ENCODE measurements around the gene SORCS2. TPM values are rescaled to one million over a fixed set of nuclear protein-coding genes. Genes with fewer than 3 reads are reported as not detected.

The SORCS2 gene
- total RNA-seq, 1 donor from 2014 or later, result 13.8 TPM

DNA sequence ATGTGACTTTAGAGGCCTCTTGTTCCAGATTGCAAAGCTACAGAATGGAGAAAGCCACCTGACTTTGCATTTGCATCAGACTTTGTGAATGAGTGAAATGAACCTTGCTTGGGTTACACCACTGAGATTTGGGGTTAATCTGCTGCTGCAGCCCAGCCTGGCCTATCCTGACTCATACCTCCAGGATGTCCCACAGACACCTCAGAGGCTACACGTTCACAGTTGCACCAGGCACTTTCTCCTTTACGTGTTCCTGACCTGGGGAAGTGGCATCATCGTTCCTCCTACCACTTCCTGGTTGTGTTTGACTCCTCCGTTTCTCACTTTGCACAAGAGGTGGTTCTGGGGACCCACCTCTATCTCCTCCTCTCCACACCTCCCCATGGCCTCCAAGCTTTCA lies 9.2 kb upstream of the SORCS2 start:
- no peak overlapping the region for H3K27ac ChIP-seq (ENCODE audit: low read depth, low read length)
- Mint-ChIP-seq H3K36me3 (ENCODE audit: low read depth, unreplicated experiment) (peaks cover 2% of the 10 kb centered on the region), H3K4me3 (ENCODE audit: unreplicated experiment) (peak overlapping the region; percentile 68), H3K4me1 (ENCODE audit: low read depth, unreplicated experiment) (peaks cover 6% of the 10 kb centered on the region), H3K9me3 (ENCODE audit: unreplicated experiment) (peaks cover 14% of the 10 kb centered on the region), H3K27ac (ENCODE audit: unreplicated experiment) (no peak overlapping the region), H3K27me3 (ENCODE audit: low read depth, unreplicated experiment) (peaks cover 25% of the 10 kb centered on the region)
- H2AFZ ChIP-seq (ENCODE audit: low read depth, low read length), result no peak overlapping the region
- peaks cover 17% of the 10 kb centered on the region for H3K27me3 ChIP-seq (ENCODE audit: insufficient read depth, low read length)
- H4K20me1 ChIP-seq (ENCODE audit: insufficient read depth, low read length), result no peaks in the 10 kb centered on the region
- no peak for DNase-seq (ENCODE audit: low read depth)
- H3K4me1 ChIP-seq (ENCODE audit: insufficient read depth, low read length), result no peaks in the 10 kb centered on the region
- H3K4me3 ChIP-seq (ENCODE audit: insufficient read depth, low read depth, low read length), result no peak overlapping the region
- no peaks in the 10 kb centered on the region for H3K9me3 ChIP-seq (ENCODE audit: insufficient read depth, low read depth, low read length)
- no peak overlapping the region for H3K4me2 ChIP-seq (ENCODE audit: low read length)
- no peaks in the 10 kb centered on the region for H3K36me3 ChIP-seq (ENCODE audit: insufficient read depth, low read length)
- TF ChIP-seq, protein P1, sequence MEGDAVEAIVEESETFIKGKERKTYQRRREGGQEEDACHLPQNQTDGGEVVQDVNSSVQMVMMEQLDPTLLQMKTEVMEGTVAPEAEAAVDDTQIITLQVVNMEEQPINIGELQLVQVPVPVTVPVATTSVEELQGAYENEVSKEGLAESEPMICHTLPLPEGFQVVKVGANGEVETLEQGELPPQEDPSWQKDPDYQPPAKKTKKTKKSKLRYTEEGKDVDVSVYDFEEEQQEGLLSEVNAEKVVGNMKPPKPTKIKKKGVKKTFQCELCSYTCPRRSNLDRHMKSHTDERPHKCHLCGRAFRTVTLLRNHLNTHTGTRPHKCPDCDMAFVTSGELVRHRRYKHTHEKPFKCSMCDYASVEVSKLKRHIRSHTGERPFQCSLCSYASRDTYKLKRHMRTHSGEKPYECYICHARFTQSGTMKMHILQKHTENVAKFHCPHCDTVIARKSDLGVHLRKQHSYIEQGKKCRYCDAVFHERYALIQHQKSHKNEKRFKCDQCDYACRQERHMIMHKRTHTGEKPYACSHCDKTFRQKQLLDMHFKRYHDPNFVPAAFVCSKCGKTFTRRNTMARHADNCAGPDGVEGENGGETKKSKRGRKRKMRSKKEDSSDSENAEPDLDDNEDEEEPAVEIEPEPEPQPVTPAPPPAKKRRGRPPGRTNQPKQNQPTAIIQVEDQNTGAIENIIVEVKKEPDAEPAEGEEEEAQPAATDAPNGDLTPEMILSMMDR (IDR thresholded peaks at IDR 0.05; ENCODE audit: insufficient read depth, low read depth, low read length), result no peak
- TF ChIP-seq EZH2 (IDR thresholded peaks at IDR 0.05; ENCODE audit: insufficient read depth, low read length), result no peak
- no peak for FAIRE-seq
- H3K9ac ChIP-seq (ENCODE audit: low read length), result no peak overlapping the region
- H3K79me2 ChIP-seq (ENCODE audit: insufficient read depth, low read length), result no peaks in the 10 kb centered on the region

DNA sequence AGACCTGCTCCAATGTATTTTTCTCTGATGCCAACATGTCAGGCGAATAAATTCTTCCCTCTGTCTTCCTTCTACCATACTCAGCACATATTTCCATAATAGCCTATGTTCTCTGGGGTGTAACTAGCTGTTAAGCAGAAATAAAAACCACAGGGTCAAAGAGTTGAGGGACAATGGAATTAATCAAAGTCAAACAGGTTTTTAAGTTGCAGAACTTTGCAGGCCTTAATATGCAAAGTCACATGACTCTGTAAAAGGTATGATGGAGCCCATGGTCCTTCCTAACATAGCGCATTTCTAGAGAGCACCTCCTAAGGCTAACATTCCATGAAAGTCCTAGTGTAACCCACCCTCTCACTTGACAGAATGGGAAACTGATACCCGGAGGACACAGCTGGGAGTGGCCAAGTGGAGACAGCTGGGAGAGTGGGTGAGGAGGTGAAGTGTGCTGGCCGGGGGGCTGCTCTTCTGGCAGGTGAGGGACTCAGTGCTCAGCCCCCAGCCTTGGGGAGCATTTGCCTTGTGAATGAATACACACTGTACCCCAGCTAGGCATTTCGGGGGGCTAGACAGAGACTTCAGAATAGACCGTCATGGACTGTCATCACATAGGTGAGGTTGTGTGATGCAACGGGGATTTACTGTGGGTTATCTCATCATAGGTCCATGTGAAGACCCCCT lies 8.4 kb upstream of the SORCS2 start:
- Histone ChIP-seq H4K20me1 (ENCODE audit: insufficient read depth, low read length) (no peaks in the 10 kb centered on the region), H3K9ac (ENCODE audit: low read length) (no peak overlapping the region), H3K4me2 (ENCODE audit: low read length) (no peak overlapping the region), H2AFZ (ENCODE audit: low read depth, low read length) (no peak overlapping the region), H3K27me3 (ENCODE audit: insufficient read depth, low read length) (peaks cover 24% of the 10 kb centered on the region), H3K36me3 (ENCODE audit: insufficient read depth, low read length) (no peaks in the 10 kb centered on the region), H3K4me3 (ENCODE audit: insufficient read depth, low read depth, low read length) (no peak overlapping the region), H3K79me2 (ENCODE audit: insufficient read depth, low read length) (no peaks in the 10 kb centered on the region), H3K9me3 (ENCODE audit: insufficient read depth, low read depth, low read length) (no peaks in the 10 kb centered on the region), H3K4me1 (ENCODE audit: insufficient read depth, low read length) (no peaks in the 10 kb centered on the region), H3K27ac (ENCODE audit: low read depth, low read length) (no peak overlapping the region)
- FAIRE-seq (no peak), DNase-seq (ENCODE audit: low read depth) (no peak)
- peaks cover 2% of the 10 kb centered on the region for H3K36me3 Mint-ChIP-seq (ENCODE audit: low read depth, unreplicated experiment)
- peaks cover 14% of the 10 kb centered on the region for H3K9me3 Mint-ChIP-seq (ENCODE audit: unreplicated experiment)
- TF ChIP-seq, protein P1 (IDR thresholded peaks at IDR 0.05; ENCODE audit: insufficient read depth, low read depth, low read length), result no peak
- no peak for TF ChIP-seq EZH2 (IDR thresholded peaks at IDR 0.05; ENCODE audit: insufficient read depth, low read length)
- H3K4me1 Mint-ChIP-seq (ENCODE audit: low read depth, unreplicated experiment), result peaks cover 6% of the 10 kb centered on the region
- H3K27me3 Mint-ChIP-seq (ENCODE audit: low read depth, unreplicated experiment), result peaks cover 32% of the 10 kb centered on the region
- no peak overlapping the region for H3K4me3 Mint-ChIP-seq (ENCODE audit: unreplicated experiment)
- H3K27ac Mint-ChIP-seq (ENCODE audit: unreplicated experiment), result no peak overlapping the region

DNA sequence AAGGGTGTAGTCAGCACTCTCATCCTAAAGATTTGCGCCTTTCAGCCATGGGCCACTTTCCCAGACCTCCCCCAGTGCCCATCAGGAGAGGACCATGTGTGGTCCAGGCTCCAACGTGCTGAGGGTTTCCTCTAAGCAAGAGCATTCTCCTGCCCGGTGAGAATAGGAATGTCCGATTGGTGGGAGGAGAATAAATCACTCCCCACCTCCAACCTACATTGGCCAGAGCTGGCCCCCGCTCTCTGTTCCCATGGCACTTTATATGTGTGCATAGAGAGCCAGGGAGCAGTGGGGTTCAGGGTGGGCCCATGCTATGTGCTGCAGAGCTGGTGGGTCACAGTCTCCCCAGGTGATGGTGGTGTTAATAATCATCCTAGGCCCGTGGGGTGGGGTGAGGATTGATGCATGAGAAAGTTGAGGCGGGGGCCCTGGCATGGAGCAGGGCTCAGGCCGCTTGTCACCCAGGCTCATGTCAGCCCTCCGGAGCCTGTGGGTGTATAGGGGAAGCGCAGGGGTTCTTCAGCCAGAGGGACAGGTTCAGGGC lies 6.8 kb upstream of the SORCS2 start:
- TF ChIP-seq, protein P1 (IDR thresholded peaks at IDR 0.05; ENCODE audit: insufficient read depth, low read depth, low read length), result no peak
- no peak for TF ChIP-seq EZH2 (IDR thresholded peaks at IDR 0.05; ENCODE audit: insufficient read depth, low read length)
- H3K9me3 Mint-ChIP-seq (ENCODE audit: unreplicated experiment), result peaks cover 12% of the 10 kb centered on the region
- H3K27ac Mint-ChIP-seq (ENCODE audit: unreplicated experiment), result no peak overlapping the region
- Histone ChIP-seq H4K20me1 (ENCODE audit: insufficient read depth, low read length) (peaks cover 4% of the 10 kb centered on the region), H3K9me3 (ENCODE audit: insufficient read depth, low read depth, low read length) (no peaks in the 10 kb centered on the region), H3K4me3 (ENCODE audit: insufficient read depth, low read depth, low read length) (no peak overlapping the region), H3K79me2 (ENCODE audit: insufficient read depth, low read length) (no peaks in the 10 kb centered on the region), H3K27me3 (ENCODE audit: insufficient read depth, low read length) (peaks cover 37% of the 10 kb centered on the region), H2AFZ (ENCODE audit: low read depth, low read length) (no peak overlapping the region), H3K27ac (ENCODE audit: low read depth, low read length) (no peak overlapping the region), H3K4me1 (ENCODE audit: insufficient read depth, low read length) (no peaks in the 10 kb centered on the region), H3K4me2 (ENCODE audit: low read length) (no peak overlapping the region), H3K36me3 (ENCODE audit: insufficient read depth, low read length) (no peaks in the 10 kb centered on the region), H3K9ac (ENCODE audit: low read length) (no peak overlapping the region)
- H3K4me1 Mint-ChIP-seq (ENCODE audit: low read depth, unreplicated experiment), result peaks cover 6% of the 10 kb centered on the region
- peaks cover 2% of the 10 kb centered on the region for H3K36me3 Mint-ChIP-seq (ENCODE audit: low read depth, unreplicated experiment)
- FAIRE-seq (no peak), DNase-seq (ENCODE audit: low read depth) (no peak)
- H3K27me3 Mint-ChIP-seq (ENCODE audit: low read depth, unreplicated experiment), result peaks cover 49% of the 10 kb centered on the region
- H3K4me3 Mint-ChIP-seq (ENCODE audit: unreplicated experiment), result no peak overlapping the region

Data from astrocyte (in vitro differentiated cells and primary cell).